ENCODE data around the gene GHR. TPM values are rescaled to one million over a fixed set of nuclear protein-coding genes. Genes with fewer than 3 reads are reported as not detected.

Gene GHR
- polyA plus RNA-seq, 1 donor (not counting 4 experiments of a cell fraction or from before 2014, with no cell fraction given), result 1.8 TPM

- Histone ChIP-seq H3K4me3 (ENCODE audit: control insufficient read depth in 2 of 3, extremely low read depth in 1 of 3, insufficient read depth in 2 of 3, low read depth in 1 of 3, low read length in 3 of 3) (peak within 1 kb of the TSS in 1 of 3 experiments; percentile 25), H3K9me3 (ENCODE audit: control insufficient read depth, low read depth, low read length) (no peaks in the 10 kb centered on the region), H2AFZ (ENCODE audit: control insufficient read depth, low read length) (peak within 1 kb of the TSS; percentile 43), H4K20me1 (ENCODE audit: control insufficient read depth, extremely low read depth, insufficient read depth, low read length) (no peaks in the 10 kb centered on the region), H3K36me3 (ENCODE audit: control insufficient read depth in 2 of 2, extremely low read depth in 1 of 2, insufficient read depth in 2 of 2, low read length in 2 of 2) (no peaks in the 10 kb centered on the region), H3K79me2 (ENCODE audit: control insufficient read depth, insufficient read depth, low read length) (no peaks in the 10 kb centered on the region), H3K27me3 (ENCODE audit: control insufficient read depth, extremely low read depth, insufficient read depth, low read length) (no peaks in the 10 kb centered on the region), H3K9ac (ENCODE audit: control insufficient read depth, extremely low read depth, insufficient read depth, low read length) (no peak within 1 kb of the TSS), H3K4me1 (ENCODE audit: control insufficient read depth, extremely low read depth, insufficient read depth, low read length) (no peaks in the 10 kb centered on the region), H3K4me2 (ENCODE audit: control insufficient read depth, extremely low read depth, insufficient read depth, low read depth, low read length) (peak within 1 kb of the TSS; percentile 17), H3K27ac (ENCODE audit: control insufficient read depth, insufficient read depth, low read length) (no peak within 1 kb of the TSS), H3K9me1 (ENCODE audit: control insufficient read depth, extremely low read depth, insufficient read depth, low read length) (no peaks in the 10 kb centered on the region)
- dilution Hi-C loops (cut with MboI; ENCODE audit: extremely low pct_ligation_motif_present, low sequenced_read_pairs), result no loop called here
- TF ChIP-seq EZH2 (IDR thresholded peaks at IDR 0.05; ENCODE audit: low read length) (no peak), CTCF (optimal IDR thresholded peaks at IDR 0.05 in 1 of 3, IDR thresholded peaks at IDR 0.05 in 1 of 3, conservative IDR thresholded peaks at IDR 0.05 in 1 of 3; ENCODE audit: extremely low read depth in 1 of 3, insufficient read depth in 2 of 3, low read length in 3 of 3) (no peak)
- DNase-seq (ENCODE audit: low read depth, low spot score) (no peak), FAIRE-seq (peak; percentile 23)
These were observed 333.7 kb downstream of the GHR start, which contains the start of gene CCDC152 for GRCh38 chr5:42756606-42757601. TSS of gene CCDC152 (plus strand) at chr5:42756818. CDS start at chr5:42759122, 2,304 bp downstream.

DNA sequence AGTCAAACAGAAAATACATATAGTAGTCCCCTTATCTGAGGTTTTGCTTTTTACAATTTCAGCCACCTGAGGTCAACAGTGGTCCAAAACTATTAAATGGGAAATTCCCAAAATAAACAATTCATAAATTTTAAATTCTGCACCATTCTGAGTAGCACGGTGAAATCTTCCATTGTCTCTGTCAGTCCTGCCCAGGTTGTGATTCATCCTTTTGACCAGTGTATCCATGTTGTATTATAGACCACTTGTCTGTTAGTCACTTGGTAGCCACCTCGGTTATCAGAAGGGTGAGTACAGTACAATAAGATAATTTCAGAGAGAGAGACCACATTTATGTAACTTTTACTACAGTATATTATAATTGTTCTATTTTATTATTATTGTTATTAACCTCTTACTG, 336.2 kb downstream of the GHR start:
- Histone ChIP-seq H2AFZ (ENCODE audit: control insufficient read depth, low read length) (no peak overlapping the region), H3K36me3 (ENCODE audit: control insufficient read depth in 2 of 2, extremely low read depth in 1 of 2, insufficient read depth in 2 of 2, low read length in 2 of 2) (no peaks in the 10 kb centered on the region), H3K9ac (ENCODE audit: control insufficient read depth, extremely low read depth, insufficient read depth, low read length) (no peak overlapping the region), H3K4me1 (ENCODE audit: control insufficient read depth, extremely low read depth, insufficient read depth, low read length) (no peaks in the 10 kb centered on the region), H4K20me1 (ENCODE audit: control insufficient read depth, extremely low read depth, insufficient read depth, low read length) (no peaks in the 10 kb centered on the region), H3K79me2 (ENCODE audit: control insufficient read depth, insufficient read depth, low read length) (no peaks in the 10 kb centered on the region), H3K4me2 (ENCODE audit: control insufficient read depth, extremely low read depth, insufficient read depth, low read depth, low read length) (no peak overlapping the region), H3K27me3 (ENCODE audit: control insufficient read depth, extremely low read depth, insufficient read depth, low read length) (no peaks in the 10 kb centered on the region), H3K9me1 (ENCODE audit: control insufficient read depth, extremely low read depth, insufficient read depth, low read length) (no peaks in the 10 kb centered on the region), H3K27ac (ENCODE audit: control insufficient read depth, insufficient read depth, low read length) (no peak overlapping the region), H3K9me3 (ENCODE audit: control insufficient read depth, low read depth, low read length) (no peaks in the 10 kb centered on the region), H3K4me3 (ENCODE audit: control insufficient read depth in 2 of 3, extremely low read depth in 1 of 3, insufficient read depth in 2 of 3, low read depth in 1 of 3, low read length in 3 of 3) (no peak overlapping the region)
- FAIRE-seq (no peak), DNase-seq (ENCODE audit: low read depth, low spot score) (no peak)
- dilution Hi-C loops (cut with MboI; ENCODE audit: extremely low pct_ligation_motif_present, low sequenced_read_pairs), result no loop called here
- TF ChIP-seq CTCF (optimal IDR thresholded peaks at IDR 0.05 in 1 of 3, IDR thresholded peaks at IDR 0.05 in 1 of 3, conservative IDR thresholded peaks at IDR 0.05 in 1 of 3; ENCODE audit: extremely low read depth in 1 of 3, insufficient read depth in 2 of 3, low read length in 3 of 3) (no peak), EZH2 (IDR thresholded peaks at IDR 0.05; ENCODE audit: low read length) (no peak)
